Stomach (tissue), 9 donors: ENCODE measurements around the gene MRPL21. TPM values are rescaled to one million over a fixed set of nuclear protein-coding genes. Genes with fewer than 3 reads are reported as not detected.

Experiments
- DNase-seq, 2 donors: peaks; one replicate each; pipeline versions ENCODE4 v3.0.0 to v3.0.0-alpha.2; 2013 to 2019
- H3K27ac ChIP-seq, 5 donors: fragments of 200-600 bp in 4 of 5; sonication (generic) in 4 of 5; one replicate each; pipeline ENCODE4 v1.5.1; 2013 to 2019; ENCODE audit warnings: mild to moderate bottlenecking in 1 of 5, moderate library complexity in 1 of 5
- H3K27me3 ChIP-seq, 3 donors: fragments of 200-600 bp; sonication (generic); one replicate each; pipeline ENCODE4 v1.5.1; 2017 to 2019; ENCODE audit warnings: mixed run types in 1 of 3
- H3K36me3 ChIP-seq, 4 donors: fragments of 200-600 bp; sonication (generic); 1 replicate in 3 of 4; 2 replicates in 1 of 4; pipeline ENCODE4 v1.5.1; 2016 to 2019
- H3K4me1 ChIP-seq, 4 donors: fragments of 200-600 bp; sonication (generic); one replicate each; pipeline ENCODE4 v1.5.1; 2016 to 2019
- H3K4me3 ChIP-seq, 4 donors: fragments of 200-600 bp; sonication (generic) in 3 of 4; one replicate each; pipeline ENCODE4 v1.5.1; 2016 to 2019; ENCODE audit warnings: mild to moderate bottlenecking in 1 of 4
- H3K9me3 ChIP-seq, 4 donors: fragments of 200-600 bp; sonication (generic); one replicate each; pipeline ENCODE4 v1.5.1; 2016 to 2019
- CTCF ChIP-seq, 7 experiments: fragments of 450-650 bp in 4 of 7; fragments of 200-600 bp in 3 of 7; sonication (generic) in 3 of 7; IDR thresholded peaks; one replicate each; pipeline ENCODE4 v1.5.1; 2016 to 2019; ENCODE audit warnings: antibody characterized with exemption in 7 of 7, control low read depth in 2 of 7, mild to moderate bottlenecking in 1 of 7
- EP300 ChIP-seq: sonication (generic); formaldehyde crosslinking; IDR thresholded peaks from one replicate; pipeline ENCODE4 v1.6.1; 2017; ENCODE audit warnings: antibody characterized with exemption
- POLR2A ChIP-seq, 4 donors: fragments of 450-650 bp; IDR thresholded peaks; one replicate each; pipeline ENCODE4 v1.6.1; 2016; ENCODE audit warnings: antibody characterized with exemption in 4 of 4, control low read depth in 2 of 4, mild to moderate bottlenecking in 1 of 4, moderate library complexity in 1 of 4
- POLR2AphosphoS5 ChIP-seq, 3 donors: sonication (generic); formaldehyde crosslinking; IDR thresholded peaks; one replicate each; pipeline ENCODE4 v1.6.1; 2016; ENCODE audit warnings: antibody characterized with exemption in 3 of 3
- WGBS, 5 donors: extraction: QIAGEN DNeasy Blood & Tissue Kit in 3 of 5; methylation state at CpG; one replicate each; pipeline versions ENCODE4 v1.1.5 to v1.1.7; 2013 to 2018; 5-methylcytosine and 5-hydroxymethylcytosine counted together
- intact Hi-C: fragments of 100-400 bp; cut with DNase I; formaldehyde crosslinking; loops from one replicate; pipeline ENCODE4 v1.15.1; 2023; ENCODE audit warnings: low total_unique reads
- polyA plus RNA-seq, 3 donors: library from polyadenylated mRNA; stranded (reverse); fragments of 200-250 nt; gene quantifications; one replicate each; pipeline ENCODE4 v1.2.3, GENCODE V29; 2013
- total RNA-seq, 5 donors: library from RNA; depleted of rRNA; stranded (reverse); fragments of >200 nt; gene quantifications; one replicate each; pipeline versions ENCODE4 v1.1.0 to v1.2.3, GENCODE V29; 2014 to 2016
- donor health status: healthy with polysubstance abuse.
- donor health status: Bipolar disorder and iron deficiency.
- donor health status: healthy.

The MRPL21 gene
- total and polyA plus RNA-seq, 8 donors: 30.6 to 185 (median 92.6) TPM

- Histone ChIP-seq H3K27me3 (no peaks in the 10 kb centered on the region), H3K27ac (no peak overlapping the region), H3K4me3 (no peak overlapping the region), H3K9me3 (no peaks in the 10 kb centered on the region), H3K4me1 (peaks cover 0 to 20% (median 11%) of the 10 kb centered on the region in 4 donors), H3K36me3 (no peaks in the 10 kb centered on the region)
- DNase-seq: no peak
- intact Hi-C loops: no loop called here
- WGBS, 5 donors: 85 to 92% (median 92%) methylated on average over 12 to 17 of the region's 17 CpGs
- TF ChIP-seq POLR2AphosphoS5 (IDR thresholded peaks at IDR 0.05) (no peak), POLR2A (IDR thresholded peaks at IDR 0.05) (no peak), CTCF (IDR thresholded peaks at IDR 0.05) (no peak), EP300 (no peak)
These were observed 45.3 kb upstream of the MRPL21 start for GRCh38 chr11:68948935-68949334.

DNA sequence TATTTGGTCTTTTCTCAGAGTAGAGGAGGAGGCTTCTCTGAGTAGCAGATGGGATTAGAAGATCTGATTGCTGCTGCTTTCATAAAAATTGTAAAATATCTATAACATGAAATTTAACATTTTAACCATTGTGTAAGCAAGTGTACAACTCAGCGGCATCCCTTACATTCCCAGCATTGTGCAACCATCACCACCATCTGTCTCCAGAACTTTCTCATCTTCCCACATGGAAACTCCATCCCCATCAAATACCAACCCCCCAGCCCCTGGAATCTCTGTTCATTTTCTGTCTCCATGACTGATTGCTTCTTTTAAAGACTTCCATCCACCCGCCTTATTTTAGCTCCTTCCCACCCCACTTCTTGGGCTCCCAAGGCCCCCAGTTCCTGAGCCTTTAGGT is 44.9 kb upstream of the MRPL21 start:
- no peak for TF ChIP-seq POLR2AphosphoS5 (IDR thresholded peaks at IDR 0.05)
- no peak for TF ChIP-seq EP300
- H3K27ac ChIP-seq: no peak overlapping the region
- no peaks in the 10 kb centered on the region for H3K27me3 ChIP-seq
- intact Hi-C loops: no loop called here
- 39 to 80% (median 69%) methylated on average over 2 of the region's 2 CpGs for WGBS, 5 donors
- H3K4me3 ChIP-seq: no peak overlapping the region
- H3K9me3 ChIP-seq: no peaks in the 10 kb centered on the region
- no peaks in the 10 kb centered on the region for H3K36me3 ChIP-seq
- no peak for DNase-seq
- peaks cover 0 to 24% (median 13%) of the 10 kb centered on the region in 4 donors for H3K4me1 ChIP-seq

- Histone ChIP-seq H3K36me3 (no peaks in the 10 kb centered on the region), H3K27ac (peak overlapping the region in 2 of 5 donors; percentile 84 to 91), H3K4me3 (no peak overlapping the region), H3K27me3 (no peaks in the 10 kb centered on the region), H3K9me3 (no peaks in the 10 kb centered on the region), H3K4me1 (peaks cover 0 to 36% (median 20%) of the 10 kb centered on the region in 4 donors)
- TF ChIP-seq POLR2AphosphoS5 (IDR thresholded peaks at IDR 0.05) (no peak), CTCF (IDR thresholded peaks at IDR 0.05) (no peak)
- WGBS, 5 donors: 68 to 84% (median 72%) methylated on average over 11 of the region's 11 CpGs
- intact Hi-C loops: no loop called here
- DNase-seq: no peak
These were observed 43.5 kb upstream of the MRPL21 start for GRCh38 chr11:68947151-68947550.

GRCh38 chr11:68946416-68947090 is 42.9 kb upstream of the MRPL21 start:
- peaks cover 0 to 42% (median 23%) of the 10 kb centered on the region in 4 donors for H3K4me1 ChIP-seq
- peak in 1 of 3 donors; percentile 45 for TF ChIP-seq POLR2AphosphoS5 (IDR thresholded peaks at IDR 0.05)
- no peak for TF ChIP-seq EP300
- no peak for TF ChIP-seq POLR2A (IDR thresholded peaks at IDR 0.05)
- no peak for TF ChIP-seq CTCF (IDR thresholded peaks at IDR 0.05)
- intact Hi-C loops: no loop called here
- peak in 1 of 2 donors; percentile 83 for DNase-seq
- no peaks in the 10 kb centered on the region for H3K9me3 ChIP-seq
- no peaks in the 10 kb centered on the region for H3K36me3 ChIP-seq
- no peak overlapping the region for H3K4me3 ChIP-seq
- H3K27ac ChIP-seq: peak overlapping the region in 4 of 5 donors; percentile 14 to 91 (median 74)
- no peaks in the 10 kb centered on the region for H3K27me3 ChIP-seq
- WGBS, 5 donors: 39 to 47% (median 40%) methylated on average over 18 of the region's 18 CpGs

GRCh38 chr11:68942751-68943271 is 39.2 kb upstream of the MRPL21 start:
- 37 to 53% (median 49%) methylated on average over 2 to 9 of the region's 9 CpGs for WGBS, 5 donors
- DNase-seq: peak in 1 of 2 donors; percentile 79
- intact Hi-C loops: no loop called here
- Histone ChIP-seq H3K27ac (peak overlapping the region in 4 of 5 donors; percentile 73 to 91 (median 82)), H3K36me3 (peaks cover 19 to 33% (median 31%) of the 10 kb centered on the region in 4 donors), H3K4me3 (no peak overlapping the region), H3K27me3 (no peaks in the 10 kb centered on the region), H3K9me3 (no peaks in the 10 kb centered on the region), H3K4me1 (peaks cover 0 to 44% (median 23%) of the 10 kb centered on the region in 4 donors)
- peak; percentile 59 for TF ChIP-seq EP300
- TF ChIP-seq POLR2A (IDR thresholded peaks at IDR 0.05): no peak
- no peak for TF ChIP-seq CTCF (IDR thresholded peaks at IDR 0.05)
- TF ChIP-seq POLR2AphosphoS5 (IDR thresholded peaks at IDR 0.05): peak in 1 of 3 donors; percentile 87
